CD4-positive, alpha-beta T cell (primary cell): ENCODE data around the gene XNDC1N. TPM values are rescaled to one million over a fixed set of nuclear protein-coding genes. Genes with fewer than 3 reads are reported as not detected.

Source experiments
- ATAC-seq: fragments of 200-7000 bp; cut with Tn5 transposase; one replicate; pipeline ENCODE4 v1.10.0; 2022; ENCODE audit warnings: mild to moderate bottlenecking; ENCODE audit not compliant: poor library complexity
- CTCF ChIA-PET: fragments of 350-600 bp; sonication (Branson Sonifier 250); formaldehyde crosslinking; loops from one replicate; lab custom pipeline; 2021; ENCODE audit warnings: antibody characterized with exemption, inconsistent platforms; lab: Charles Lee
- POLR2A ChIA-PET: fragments of 350-600 bp; sonication (Branson Sonifier 250); formaldehyde crosslinking; loops from one replicate; lab custom pipeline; 2021; ENCODE audit warnings: antibody characterized with exemption, inconsistent platforms; lab: Charles Lee
- DNase-seq, 14 experiments: peaks; one replicate each; pipeline ENCODE4 v3.0.0-alpha.2; 2013 to 2020; ENCODE audit warnings: mixed read lengths in 2 of 14
- H3K27ac ChIP-seq, 2 donors: one replicate each; pipeline versions ENCODE4 v1.5.1 to v1.7.0; 2013; ENCODE audit warnings: low read length in 2 of 2, low read depth in 1 of 2, mild to moderate bottlenecking in 1 of 2
- H3K27me3 ChIP-seq, 2 experiments: 1 replicate in 1 of 2; 2 replicates in 1 of 2; pipeline versions ENCODE4 v1.6.1 to v1.7.0; 2013; ENCODE audit warnings: low read length in 2 of 2, control low read depth in 1 of 2, mild to moderate bottlenecking in 1 of 2, moderate library complexity in 1 of 2; ENCODE audit not compliant: insufficient read depth in 2 of 2, control insufficient read depth in 1 of 2
- H3K36me3 ChIP-seq: one replicate; pipeline ENCODE4 v1.6.1; 2013; ENCODE audit warnings: low read length, control low read depth; ENCODE audit not compliant: insufficient read depth
- H3K4me1 ChIP-seq: one replicate; pipeline ENCODE4 v1.6.1; 2013; ENCODE audit warnings: low read length, control low read depth; ENCODE audit not compliant: insufficient read depth
- H3K4me3 ChIP-seq: one replicate; pipeline ENCODE4 v1.5.1; 2013; ENCODE audit warnings: mild to moderate bottlenecking, low read length, moderate library complexity
- H3K9me3 ChIP-seq, 2 experiments: 1 replicate in 1 of 2; 2 replicates in 1 of 2; pipeline versions ENCODE4 v1.6.1 to v1.7.0; 2013; ENCODE audit warnings: low read length in 2 of 2, mild to moderate bottlenecking in 2 of 2, control low read depth in 1 of 2, moderate library complexity in 1 of 2; ENCODE audit not compliant: control insufficient read depth in 1 of 2, insufficient read depth in 1 of 2
- H3K27ac Mint-ChIP-seq: one replicate; pipeline ENCODE4 v1.8.0; 2020; ENCODE audit warnings: mixed read lengths
- H3K27me3 Mint-ChIP-seq: one replicate; pipeline ENCODE4 v1.8.0; 2021; ENCODE audit warnings: mixed read lengths
- H3K36me3 Mint-ChIP-seq: one replicate; pipeline ENCODE4 v1.8.0; 2021; ENCODE audit warnings: low read depth, mixed read lengths
- H3K4me1 Mint-ChIP-seq: one replicate; pipeline ENCODE4 v1.8.0; 2021; ENCODE audit warnings: low read depth, mixed read lengths
- H3K4me3 Mint-ChIP-seq: one replicate; pipeline ENCODE4 v1.8.0; 2020; ENCODE audit warnings: mild to moderate bottlenecking, mixed read lengths
- H3K9me3 Mint-ChIP-seq: one replicate; pipeline ENCODE4 v1.8.0; 2020; ENCODE audit warnings: mixed read lengths
- intact Hi-C, 2 experiments: fragments of 100-400 bp; cut with DNase I in 1 of 2; cut with micrococcal nuclease in 1 of 2; formaldehyde crosslinking; loops; one replicate each; pipeline versions ENCODE4 v1.15.1 to v1.9.0; 2023 to 2025; cut with DNase I, micrococcal nuclease
- total RNA-seq, 174 experiments: library from RNA in 2 of 174; stranded (reverse) in 2 of 174; gene quantifications; one replicate each; pipeline ENCODE4 v1.2.3 and lab custom pipeline; 2021 to 2026
- TF ChIP-seq, protein P1 (sequence below): fragments of 200-600 bp; IDR thresholded peaks from one replicate; pipeline ENCODE4 v1.8.0; 2022; ENCODE audit warnings: antibody characterized with exemption, mild to moderate bottlenecking

Gene XNDC1N
- total RNA-seq, 2 experiments from 2014 or later: 14.9 to 15.7 TPM

- no peak overlapping the region for H3K27ac Mint-ChIP-seq
- peaks cover 15% of the 10 kb centered on the region for H3K36me3 Mint-ChIP-seq
- H3K9me3 Mint-ChIP-seq: no peaks in the 10 kb centered on the region
- TF ChIP-seq, protein P1, sequence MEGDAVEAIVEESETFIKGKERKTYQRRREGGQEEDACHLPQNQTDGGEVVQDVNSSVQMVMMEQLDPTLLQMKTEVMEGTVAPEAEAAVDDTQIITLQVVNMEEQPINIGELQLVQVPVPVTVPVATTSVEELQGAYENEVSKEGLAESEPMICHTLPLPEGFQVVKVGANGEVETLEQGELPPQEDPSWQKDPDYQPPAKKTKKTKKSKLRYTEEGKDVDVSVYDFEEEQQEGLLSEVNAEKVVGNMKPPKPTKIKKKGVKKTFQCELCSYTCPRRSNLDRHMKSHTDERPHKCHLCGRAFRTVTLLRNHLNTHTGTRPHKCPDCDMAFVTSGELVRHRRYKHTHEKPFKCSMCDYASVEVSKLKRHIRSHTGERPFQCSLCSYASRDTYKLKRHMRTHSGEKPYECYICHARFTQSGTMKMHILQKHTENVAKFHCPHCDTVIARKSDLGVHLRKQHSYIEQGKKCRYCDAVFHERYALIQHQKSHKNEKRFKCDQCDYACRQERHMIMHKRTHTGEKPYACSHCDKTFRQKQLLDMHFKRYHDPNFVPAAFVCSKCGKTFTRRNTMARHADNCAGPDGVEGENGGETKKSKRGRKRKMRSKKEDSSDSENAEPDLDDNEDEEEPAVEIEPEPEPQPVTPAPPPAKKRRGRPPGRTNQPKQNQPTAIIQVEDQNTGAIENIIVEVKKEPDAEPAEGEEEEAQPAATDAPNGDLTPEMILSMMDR: no peak
- no peaks in the 10 kb centered on the region for H3K27me3 Mint-ChIP-seq
- ATAC-seq: no peak
- ChIA-PET POLR2A (interaction anchor here (0.8 to 1.2 kb wide), 3 partner anchors 109 to 181 kb away, joined by 3 read pairs; partner anchors contain the start of gene ANAPC15), CTCF (interaction anchor here (1.2 kb wide), 1 partner anchor 160 kb away, joined by 3 read pairs; no protein-coding TSS in a partner anchor)
- H3K4me1 Mint-ChIP-seq: peaks cover 65% of the 10 kb centered on the region
- no peak for DNase-seq
- H3K27ac ChIP-seq: no peak overlapping the region
- peak overlapping the region; percentile 2 for H3K4me3 Mint-ChIP-seq
- no peaks in the 10 kb centered on the region for H3K9me3 ChIP-seq
- no peak overlapping the region for H3K4me3 ChIP-seq
- H3K27me3 ChIP-seq: no peaks in the 10 kb centered on the region
- H3K36me3 ChIP-seq: no peaks in the 10 kb centered on the region
- peaks cover 36% of the 10 kb centered on the region for H3K4me1 ChIP-seq
- intact Hi-C loops: no loop called here
Measured at GRCh38 chr11:71931245-71931602, 2.8 kb upstream of the XNDC1N start.

- Mint-ChIP-seq H3K4me1 (peaks cover 65% of the 10 kb centered on the region), H3K27me3 (no peaks in the 10 kb centered on the region), H3K27ac (no peak overlapping the region), H3K36me3 (peaks cover 15% of the 10 kb centered on the region), H3K4me3 (peak overlapping the region; percentile 96), H3K9me3 (no peaks in the 10 kb centered on the region)
- DNase-seq (no peak), ATAC-seq (no peak)
- Histone ChIP-seq H3K4me3 (no peak overlapping the region), H3K36me3 (no peaks in the 10 kb centered on the region), H3K9me3 (no peaks in the 10 kb centered on the region), H3K27me3 (no peaks in the 10 kb centered on the region), H3K27ac (no peak overlapping the region), H3K4me1 (peaks cover 36% of the 10 kb centered on the region)
- TF ChIP-seq, protein P1: no peak
- CTCF ChIA-PET: interaction anchor here (1.2 kb wide), 1 partner anchor 160 kb away, joined by 3 read pairs; no protein-coding TSS in a partner anchor
- POLR2A ChIA-PET: interaction anchor here (0.8 to 1.2 kb wide), 3 partner anchors 110 to 182 kb away, joined by 3 read pairs; partner anchors contain the start of gene ANAPC15
- intact Hi-C loops: no loop called here
Measured at GRCh38 chr11:71930556-71931244, 2.3 kb upstream of the XNDC1N start.

DNA sequence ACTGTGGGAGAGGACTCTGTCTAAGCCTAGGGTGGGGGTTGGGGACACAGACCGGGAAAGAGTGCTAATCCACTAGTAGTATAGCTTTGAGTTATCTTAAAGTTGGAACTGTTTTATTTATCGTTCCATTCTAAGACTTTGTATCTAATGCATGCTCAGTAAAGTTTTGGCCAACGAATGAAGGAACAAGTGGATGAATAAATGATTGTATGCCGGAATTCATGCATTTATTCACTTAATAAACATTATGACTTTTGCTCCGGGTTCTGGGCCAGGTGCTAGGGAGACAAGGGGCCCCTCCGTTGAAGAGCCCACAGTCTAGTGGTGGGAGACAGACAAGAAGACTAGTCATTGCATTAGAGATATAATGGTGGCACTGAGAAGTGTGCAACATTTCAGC lies 1.1 kb upstream of the XNDC1N start:
- DNase-seq (no peak), ATAC-seq (no peak)
- TF ChIP-seq, protein P1: no peak
- no peaks in the 10 kb centered on the region for H3K9me3 ChIP-seq
- H3K27ac Mint-ChIP-seq: peak overlapping the region; percentile 93
- H3K4me3 ChIP-seq: peak overlapping the region; percentile 79
- intact Hi-C loops: loop anchor here in 1 of 2 experiments (2.0 to 10.0 kb wide), 5 partner anchors 127 to 885 kb away; partner anchors contain the start of genes ANAPC15, ATG16L2, DHCR7 and TOMT
- no peaks in the 10 kb centered on the region for H3K9me3 Mint-ChIP-seq
- H3K4me1 Mint-ChIP-seq: peaks cover 63% of the 10 kb centered on the region
- H3K27me3 Mint-ChIP-seq: no peaks in the 10 kb centered on the region
- H3K27ac ChIP-seq: no peak overlapping the region
- peaks cover 9% of the 10 kb centered on the region for H3K36me3 ChIP-seq
- no peaks in the 10 kb centered on the region for H3K27me3 ChIP-seq
- H3K36me3 Mint-ChIP-seq: peaks cover 20% of the 10 kb centered on the region
- peaks cover 36% of the 10 kb centered on the region for H3K4me1 ChIP-seq
- POLR2A ChIA-PET: interaction anchor here (1.0 to 2.7 kb wide), 12 partner anchors 8 to 1669 kb away, joined by 3 to 29 read pairs (median 6); partner anchors contain the start of genes ANAPC15, FAM168A and INPPL1
- CTCF ChIA-PET: interaction anchor here (1.1 to 2.0 kb wide), 4 partner anchors 10 to 501 kb away, joined by 3 to 6 read pairs (median 4); no protein-coding TSS in a partner anchor
- H3K4me3 Mint-ChIP-seq: peak overlapping the region; percentile 96
